H1 (cell line): ENCODE measurements around the gene PDS5A. TPM values are rescaled to one million over a fixed set of nuclear protein-coding genes. Genes with fewer than 3 reads are reported as not detected.

Experiments
- PHF8 ChIP-seq: fragments of 200-600 bp; sonication (generic); conservative IDR thresholded peaks from 2 replicates; pipeline ENCODE4 v1.7.1; 2012; ENCODE audit warnings: low read depth, mild to moderate bottlenecking, inconsistent platforms, low read length, moderate library complexity
- polyA plus RNA-seq, 7 experiments: library from polyadenylated mRNA; depleted of rRNA in 3 of 7; stranded (reverse) in 5 of 7; unstranded in 2 of 7; fragments of >200 nt in 5 of 7; fragments of 200-250 nt in 2 of 7; gene quantifications; 1 replicate in 5 of 7; 2 replicates in 1 of 7; 4 replicates in 1 of 7; pipeline versions ENCODE4 v1.2.1 to v1.2.3, GENCODE V29; 2011 to 2013; ENCODE audit warnings: missing spikeins in 2 of 7, mixed read lengths in 2 of 7
- total RNA-seq: library from RNA; stranded (reverse); fragmentation: NEBNext Ultra II Directional; extraction: Animal tissue kit (Norgen Biotek cat#: 25700); gene quantifications from 2 replicates; pipeline ENCODE4 v1.2.1, GENCODE V29; 2021

PDS5A gene
- total and polyA plus RNA-seq, 2 of the 8 experiments (the other 6 are each of a cell fraction or from before 2014, with no cell fraction given) = 15.5 to 76.6 TPM

GRCh38 chr4:39931441-39931901, 46.2 kb downstream of the PDS5A start (continued):
- no peak for TF ChIP-seq PHF8
